Stimulated activated naive CD8-positive, alpha-beta T cell treated with anti-CD3 and anti-CD28 coated beads, Interleukin-15, Interleukin-2, amounts not matched to agents 100 ng/mL and 50 ng/mL, for 24 hours (primary cell): ENCODE data around the gene ARCN1.
"Not testable (repeated sequence)": the region's sequence is repeated elsewhere in the genome, so short reads cannot be mapped to it uniquely, and the experiment has no call there.

Experiments
- H3K27ac Mint-ChIP-seq: one replicate; pipeline ENCODE4 v1.8.0; 2021; ENCODE audit warnings: mild to moderate bottlenecking, mixed read lengths
- H3K27me3 Mint-ChIP-seq: one replicate; pipeline ENCODE4 v1.8.0; 2021; ENCODE audit warnings: mixed read lengths
- H3K36me3 Mint-ChIP-seq: one replicate; pipeline ENCODE4 v1.8.0; 2021; ENCODE audit warnings: low read depth, mixed read lengths
- H3K4me1 Mint-ChIP-seq: one replicate; pipeline ENCODE4 v1.8.0; 2021; ENCODE audit warnings: low read depth, mixed read lengths
- H3K4me3 Mint-ChIP-seq: one replicate; pipeline ENCODE4 v1.8.0; 2021; ENCODE audit warnings: mild to moderate bottlenecking, mixed read lengths
- H3K9me3 Mint-ChIP-seq: one replicate; pipeline ENCODE4 v1.8.0; 2021; ENCODE audit warnings: mixed read lengths

The ARCN1 gene

GRCh38 chr11:118607401-118608359, 35.5 kb downstream of the ARCN1 start, which contains the start of gene PHLDB1:
Gene PHLDB1 (plus strand): TSS chr11:118607615. CDS start chr11:118613837, 6,222 bp downstream.
- H3K4me3 Mint-ChIP-seq, result peak within 1 kb of the TSS; percentile 73
- H3K36me3 Mint-ChIP-seq, result peaks cover 9% of the 10 kb centered on the region
- H3K27me3 Mint-ChIP-seq, result peaks cover 12% of the 10 kb centered on the region
- peaks cover 22% of the 10 kb centered on the region for H3K4me1 Mint-ChIP-seq
- H3K9me3 Mint-ChIP-seq, result no peaks in the 10 kb centered on the region
- peak within 1 kb of the TSS; percentile 75 for H3K27ac Mint-ChIP-seq

DNA sequence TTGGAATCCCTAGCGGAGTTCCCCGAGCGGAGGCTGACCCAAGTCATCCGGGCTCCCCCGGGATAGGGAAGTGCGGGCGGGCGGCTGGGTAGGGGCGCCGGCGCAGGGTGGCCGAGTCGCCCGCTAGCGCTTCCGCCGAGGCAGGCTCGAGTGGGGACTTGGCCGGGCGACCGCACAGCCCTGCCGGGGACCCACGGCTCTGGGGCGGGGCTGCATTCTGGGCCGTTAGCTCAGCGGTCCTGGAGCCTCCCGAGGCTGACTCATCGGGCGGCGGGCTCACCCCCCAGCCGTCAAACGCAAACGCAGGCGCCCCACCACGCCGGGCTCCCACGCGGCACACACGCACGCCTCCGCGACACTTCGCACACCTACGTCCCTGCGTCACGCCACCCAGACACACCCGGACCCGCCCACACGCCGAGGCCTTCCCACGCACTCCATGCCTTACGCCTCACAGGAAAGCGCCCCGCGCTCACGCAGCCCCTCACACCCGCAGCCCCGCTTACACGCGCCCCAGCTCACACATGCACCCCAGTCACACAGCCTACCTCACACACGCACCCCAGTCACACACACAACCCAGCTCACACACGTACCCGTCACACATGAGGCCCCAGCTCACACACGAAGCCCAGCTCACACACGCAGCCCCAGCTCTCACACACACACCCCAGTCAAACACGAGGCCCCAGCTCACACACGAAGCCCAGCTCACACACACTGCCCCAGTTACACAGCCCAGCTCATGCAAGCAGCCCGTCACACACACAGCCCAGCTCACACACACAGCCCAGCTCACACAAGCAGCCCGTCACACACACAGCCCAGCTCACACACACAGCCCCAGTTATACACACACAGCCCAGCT, 36.4 kb downstream of the ARCN1 start:
- Mint-ChIP-seq H3K36me3 (peaks cover 5% of the 10 kb centered on the region), H3K27me3 (peaks cover 12% of the 10 kb centered on the region), H3K9me3 (no peaks in the 10 kb centered on the region)

DNA sequence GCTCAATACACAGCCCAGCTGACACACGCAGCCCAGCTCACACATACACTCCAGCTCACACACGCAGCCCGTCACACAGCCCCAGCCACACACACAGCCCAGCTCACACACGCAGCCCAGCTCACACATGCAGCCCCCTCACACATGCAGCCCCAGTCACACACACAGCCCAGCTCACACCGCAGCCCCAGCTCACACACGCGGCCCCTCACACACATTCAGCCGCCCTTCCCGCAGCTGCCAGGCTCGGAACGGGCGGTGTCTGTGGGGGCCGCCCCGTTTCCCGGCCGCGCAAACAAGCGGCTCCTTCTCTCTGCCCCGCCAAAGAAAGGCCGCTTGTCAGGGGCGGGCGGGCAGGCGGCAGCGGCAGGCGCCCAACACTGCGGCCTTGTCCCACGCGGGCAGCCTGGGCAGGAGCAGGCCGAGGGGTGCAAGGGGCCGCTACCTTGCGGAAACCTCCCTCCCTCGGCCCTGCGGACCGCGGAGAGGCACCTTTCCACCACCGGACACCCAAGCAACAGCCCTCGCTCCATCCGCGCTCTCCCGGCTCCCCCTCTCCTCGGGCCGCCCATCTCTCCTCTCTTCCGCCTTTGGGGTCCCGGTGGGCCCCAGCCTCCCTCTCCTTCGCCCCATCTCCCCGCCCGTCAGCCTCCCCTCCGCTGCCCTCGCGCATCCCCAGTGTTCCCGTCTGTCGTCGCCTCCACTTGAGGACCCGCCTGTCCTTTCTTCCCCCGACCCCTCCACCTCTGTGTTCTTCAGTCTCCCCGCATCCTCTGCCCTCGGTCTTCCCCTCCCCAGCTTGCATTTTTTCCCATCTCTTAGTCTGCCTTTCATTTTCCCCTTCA, 37.4 kb downstream of the ARCN1 start:
- Mint-ChIP-seq H3K9me3 (no peaks in the 10 kb centered on the region), H3K4me3 (peak overlapping the region; percentile 73), H3K27ac (peak overlapping the region; percentile 75), H3K4me1 (peaks cover 22% of the 10 kb centered on the region), H3K36me3 (no peaks in the 10 kb centered on the region), H3K27me3 (peaks cover 16% of the 10 kb centered on the region)

More for the DNA sequence above, 36.4 kb downstream of the ARCN1 start:
- H3K4me3 Mint-ChIP-seq, result peak overlapping the region; percentile 73
- peaks cover 22% of the 10 kb centered on the region for H3K4me1 Mint-ChIP-seq
- peak overlapping the region; percentile 75 for H3K27ac Mint-ChIP-seq

DNA sequence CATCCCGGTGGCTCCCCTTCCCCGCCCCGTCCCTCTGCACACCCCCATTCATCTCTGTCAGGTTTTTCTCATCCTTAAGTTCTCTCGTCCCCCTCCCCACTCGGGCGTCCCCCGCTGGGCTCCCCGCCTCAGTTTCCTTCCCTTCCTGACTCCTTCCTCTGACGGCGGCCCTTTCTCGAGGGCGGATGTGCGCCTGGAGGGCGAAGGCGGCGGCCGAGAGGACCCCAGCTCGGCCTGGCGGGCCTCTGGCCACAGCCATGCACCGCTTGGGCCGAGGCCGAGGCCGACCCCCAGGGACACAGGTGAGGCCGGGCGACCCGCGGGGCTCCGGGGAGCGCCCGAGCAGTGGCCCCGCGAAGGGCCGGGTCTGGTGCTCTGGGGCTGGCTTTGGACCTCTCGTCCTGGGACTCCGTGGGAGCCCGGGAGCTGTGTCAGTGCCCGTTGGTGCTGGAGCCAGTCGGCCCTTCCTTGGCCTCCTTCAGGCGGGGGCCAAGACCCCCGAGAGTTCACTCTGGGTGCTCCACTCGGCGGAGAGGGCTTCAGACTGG, 38.1 kb downstream of the ARCN1 start:
- Mint-ChIP-seq H3K4me1 (peaks cover 22% of the 10 kb centered on the region), H3K36me3 (no peaks in the 10 kb centered on the region), H3K27ac (peak overlapping the region; percentile 59), H3K27me3 (peaks cover 16% of the 10 kb centered on the region), H3K9me3 (no peaks in the 10 kb centered on the region), H3K4me3 (peak overlapping the region; percentile 70)

- Mint-ChIP-seq H3K4me3 (peak overlapping the region; percentile 52), H3K27ac (no peak overlapping the region), H3K9me3 (no peaks in the 10 kb centered on the region), H3K27me3 (peaks cover 16% of the 10 kb centered on the region), H3K36me3 (no peaks in the 10 kb centered on the region), H3K4me1 (peaks cover 22% of the 10 kb centered on the region)
Measured at GRCh38 chr11:118610773-118611432, 38.7 kb downstream of the ARCN1 start.

DNA sequence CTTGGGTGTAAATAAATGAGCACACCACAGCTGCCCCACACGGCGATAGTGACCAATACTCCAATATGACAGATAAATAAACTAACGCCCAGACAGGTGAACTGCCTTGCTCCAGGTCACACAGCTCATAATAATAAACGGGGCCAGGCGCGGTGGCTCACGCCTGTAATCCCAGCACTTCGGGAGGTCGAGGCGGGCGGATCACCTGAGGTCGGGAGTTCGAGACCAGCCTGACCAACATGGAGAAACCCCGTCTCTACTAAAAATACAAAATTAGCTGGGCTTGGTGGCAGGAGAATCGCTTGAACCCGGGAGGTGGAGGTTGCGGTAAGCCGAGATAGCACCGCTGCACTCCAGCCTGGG, 39.2 kb downstream of the ARCN1 start:
- H3K4me3 Mint-ChIP-seq, result peak overlapping the region; percentile 52
- not testable (repeated sequence) for H3K27ac Mint-ChIP-seq, H3K36me3 Mint-ChIP-seq, H3K9me3 Mint-ChIP-seq
- H3K27me3 Mint-ChIP-seq, result peaks cover 16% of the 10 kb centered on the region
- H3K4me1 Mint-ChIP-seq, result peaks cover 22% of the 10 kb centered on the region

DNA sequence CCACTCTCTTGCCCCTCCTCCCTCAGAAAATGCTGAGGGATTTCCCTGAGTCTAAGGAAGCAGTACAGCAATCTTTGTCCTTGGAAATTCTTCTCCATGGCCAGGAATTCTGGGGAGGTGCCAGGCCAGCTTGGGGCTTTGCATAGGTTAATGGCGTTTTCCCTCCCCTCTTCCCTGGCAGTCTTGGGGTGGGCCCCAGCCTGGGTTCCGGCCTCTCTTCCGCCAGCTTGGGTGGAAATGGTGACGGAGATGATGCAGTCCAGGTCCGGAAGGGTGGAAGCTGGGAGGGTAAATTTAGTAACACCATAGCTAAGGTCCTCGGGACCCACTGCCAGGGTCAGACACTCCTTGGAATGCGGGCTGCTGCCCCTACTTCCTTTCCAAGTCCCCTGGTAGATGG, 40.2 kb downstream of the ARCN1 start:
- H3K9me3 Mint-ChIP-seq, result no peaks in the 10 kb centered on the region
- H3K4me1 Mint-ChIP-seq, result peaks cover 22% of the 10 kb centered on the region
- no peak overlapping the region for H3K4me3 Mint-ChIP-seq
- H3K27me3 Mint-ChIP-seq, result peaks cover 16% of the 10 kb centered on the region
- no peak overlapping the region for H3K27ac Mint-ChIP-seq
- no peaks in the 10 kb centered on the region for H3K36me3 Mint-ChIP-seq

- Mint-ChIP-seq H3K9me3 (no peaks in the 10 kb centered on the region), H3K27me3 (peaks cover 7% of the 10 kb centered on the region), H3K27ac (no peak overlapping the region), H3K4me3 (no peak overlapping the region), H3K4me1 (peaks cover 12% of the 10 kb centered on the region), H3K36me3 (no peaks in the 10 kb centered on the region)
Measured at GRCh38 chr11:118614511-118614910, 42.3 kb downstream of the ARCN1 start.

DNA sequence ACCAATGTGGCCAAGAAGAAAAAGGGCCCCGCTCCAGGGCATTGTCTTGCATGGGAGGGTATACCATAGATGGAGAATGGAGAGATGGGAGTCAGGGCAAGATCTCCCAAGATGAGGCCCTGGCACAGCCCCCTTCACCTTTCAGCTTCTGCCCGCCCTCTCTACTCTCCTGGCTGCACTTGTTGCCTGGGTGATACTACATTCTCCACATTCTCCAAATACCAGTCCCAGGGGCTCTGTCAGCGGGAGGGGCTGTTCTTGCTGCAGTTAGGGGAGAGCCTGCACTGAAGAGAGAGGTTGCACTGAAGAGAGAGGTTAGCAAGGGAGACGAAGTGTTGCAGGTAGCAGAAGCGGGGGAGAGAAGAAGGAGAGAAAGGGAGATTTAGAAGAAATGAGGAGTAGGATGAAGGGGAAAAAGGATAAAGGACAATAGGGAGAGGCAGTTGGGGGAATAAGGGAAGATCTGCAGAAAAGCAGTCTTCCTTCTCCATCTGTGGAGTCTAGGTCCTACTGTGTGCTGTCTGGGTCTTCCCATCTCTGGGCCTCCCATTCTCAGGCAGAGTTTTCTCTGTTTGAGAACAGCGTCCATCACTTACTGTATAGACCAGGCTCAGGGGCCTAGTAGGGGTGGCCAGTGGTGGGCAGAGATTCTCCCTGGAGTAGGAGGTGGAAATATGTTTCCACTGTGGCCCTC, 43.2 kb downstream of the ARCN1 start:
- peaks cover 11% of the 10 kb centered on the region for H3K27me3 Mint-ChIP-seq
- peaks cover 10% of the 10 kb centered on the region for H3K4me1 Mint-ChIP-seq
- H3K4me3 Mint-ChIP-seq, result no peak overlapping the region

DNA sequence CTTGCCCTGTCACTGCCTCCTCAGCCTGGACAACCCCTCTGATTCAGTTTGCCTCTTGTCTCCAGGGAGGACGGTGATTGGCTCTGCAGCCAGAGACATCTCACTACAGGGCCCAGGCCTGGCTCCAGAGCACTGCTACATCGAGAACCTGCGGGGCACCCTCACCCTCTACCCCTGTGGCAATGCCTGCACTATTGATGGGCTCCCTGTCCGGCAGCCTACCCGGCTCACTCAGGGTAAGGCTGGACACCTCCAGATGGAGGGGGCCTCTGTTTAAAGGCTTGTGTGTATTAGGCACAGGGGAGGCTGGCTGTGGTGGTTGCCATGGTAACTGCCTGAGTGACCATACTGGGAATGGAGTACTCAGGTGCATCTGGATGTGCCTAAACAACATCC, 43.8 kb downstream of the ARCN1 start:
- Mint-ChIP-seq H3K4me1 (peaks cover 16% of the 10 kb centered on the region), H3K36me3 (no peaks in the 10 kb centered on the region), H3K9me3 (no peaks in the 10 kb centered on the region), H3K27me3 (peaks cover 14% of the 10 kb centered on the region), H3K27ac (no peak overlapping the region), H3K4me3 (no peak overlapping the region)

More for the DNA sequence above, 43.2 kb downstream of the ARCN1 start:
- Mint-ChIP-seq H3K9me3 (no peaks in the 10 kb centered on the region), H3K36me3 (no peaks in the 10 kb centered on the region), H3K27ac (no peak overlapping the region)

GRCh38 chr11:118618115-118618990, 46.1 kb downstream of the ARCN1 start:
- Mint-ChIP-seq H3K4me3 (no peak overlapping the region), H3K9me3 (no peaks in the 10 kb centered on the region), H3K27me3 (peaks cover 19% of the 10 kb centered on the region), H3K4me1 (peaks cover 17% of the 10 kb centered on the region), H3K36me3 (no peaks in the 10 kb centered on the region), H3K27ac (no peak overlapping the region)

- no peak overlapping the region for H3K27ac Mint-ChIP-seq
- no peaks in the 10 kb centered on the region for H3K9me3 Mint-ChIP-seq
- H3K27me3 Mint-ChIP-seq, result peaks cover 16% of the 10 kb centered on the region
- H3K4me1 Mint-ChIP-seq, result peaks cover 17% of the 10 kb centered on the region
- H3K4me3 Mint-ChIP-seq, result no peak overlapping the region
- H3K36me3 Mint-ChIP-seq, result no peaks in the 10 kb centered on the region
Measured at GRCh38 chr11:118618991-118619375, 46.8 kb downstream of the ARCN1 start.
